ENCODE results near the gene SLCO2A1.

Gene SLCO2A1

DNA sequence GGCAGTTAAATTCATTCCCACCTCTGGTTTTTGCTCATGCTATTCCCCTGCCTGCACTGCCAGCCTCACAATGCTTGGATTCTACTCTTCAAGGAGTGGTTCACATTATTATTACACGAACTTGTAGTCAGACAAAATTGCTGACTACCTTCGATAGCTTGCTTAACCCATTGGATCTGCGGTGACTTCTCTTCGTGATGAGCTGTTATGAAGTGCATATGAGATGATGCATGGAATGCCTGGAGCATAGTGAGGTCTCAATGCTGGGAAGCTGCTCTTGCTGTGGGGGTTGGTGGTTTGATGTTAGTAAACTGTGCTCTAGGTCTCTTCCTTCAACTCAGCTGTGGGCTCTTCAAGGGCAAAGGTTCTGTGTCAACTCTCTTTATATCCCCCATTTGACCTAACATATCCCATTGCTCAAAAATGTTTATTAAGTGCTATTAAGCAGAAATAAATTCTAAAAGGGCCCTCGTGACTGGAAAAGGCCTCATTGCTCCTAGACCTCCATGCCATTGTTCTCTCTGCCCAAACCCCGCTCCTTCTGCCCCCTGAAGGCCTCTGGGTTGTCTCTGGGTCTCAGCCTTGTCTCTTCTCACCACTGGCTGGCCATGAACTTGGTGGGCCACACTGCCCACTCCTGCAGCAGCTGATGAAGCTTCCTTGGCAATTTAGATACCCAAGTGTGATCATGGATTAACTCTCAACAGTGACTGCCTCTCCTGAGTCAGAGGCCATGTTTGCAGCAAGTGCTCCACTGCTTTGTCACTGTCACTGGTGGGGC lies 4.5 kb upstream of the SLCO2A1 start:
- no peak for DNase-seq (ENCODE audit: low read depth in 2 of 2)

DNA sequence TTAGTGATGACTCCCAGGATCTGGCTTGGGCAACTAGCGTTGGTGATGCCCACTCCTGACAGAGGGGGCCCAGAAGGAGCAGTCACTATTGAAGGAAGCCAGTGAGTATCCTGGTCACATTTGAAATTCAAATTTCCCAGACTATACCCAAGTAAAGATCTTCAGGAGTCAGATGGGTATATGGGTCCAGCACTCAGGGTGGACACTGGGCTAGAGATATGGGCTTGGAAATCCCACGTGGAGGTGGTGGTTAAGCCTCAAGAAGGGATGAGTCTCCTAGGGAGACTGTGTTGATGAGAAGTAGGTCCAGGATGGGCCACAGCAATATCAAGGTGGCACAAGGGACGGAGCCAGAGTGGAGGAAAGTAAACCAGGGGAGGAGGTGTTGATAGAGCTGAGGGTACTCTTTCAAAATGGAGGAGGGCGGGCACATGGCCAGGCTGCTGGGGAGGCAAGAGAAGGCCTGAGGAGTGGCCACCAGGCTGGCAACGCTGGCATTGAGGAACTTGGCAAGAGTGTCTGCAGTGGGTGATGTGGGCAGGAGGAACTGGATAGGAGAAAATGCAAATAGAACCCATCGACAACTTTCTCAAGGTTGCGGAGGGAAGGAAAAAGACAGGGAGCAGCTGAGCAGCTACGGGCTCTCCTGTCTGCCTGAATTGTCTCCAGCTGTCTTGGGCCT lies 3.7 kb upstream of the SLCO2A1 start:
- no peak for DNase-seq (ENCODE audit: low read depth in 2 of 2)

- DNase-seq (ENCODE audit: low read depth in 2 of 2), result no peak
Measured at GRCh38 chr3:134031348-134031915, 1.7 kb upstream of the SLCO2A1 start.

DNA sequence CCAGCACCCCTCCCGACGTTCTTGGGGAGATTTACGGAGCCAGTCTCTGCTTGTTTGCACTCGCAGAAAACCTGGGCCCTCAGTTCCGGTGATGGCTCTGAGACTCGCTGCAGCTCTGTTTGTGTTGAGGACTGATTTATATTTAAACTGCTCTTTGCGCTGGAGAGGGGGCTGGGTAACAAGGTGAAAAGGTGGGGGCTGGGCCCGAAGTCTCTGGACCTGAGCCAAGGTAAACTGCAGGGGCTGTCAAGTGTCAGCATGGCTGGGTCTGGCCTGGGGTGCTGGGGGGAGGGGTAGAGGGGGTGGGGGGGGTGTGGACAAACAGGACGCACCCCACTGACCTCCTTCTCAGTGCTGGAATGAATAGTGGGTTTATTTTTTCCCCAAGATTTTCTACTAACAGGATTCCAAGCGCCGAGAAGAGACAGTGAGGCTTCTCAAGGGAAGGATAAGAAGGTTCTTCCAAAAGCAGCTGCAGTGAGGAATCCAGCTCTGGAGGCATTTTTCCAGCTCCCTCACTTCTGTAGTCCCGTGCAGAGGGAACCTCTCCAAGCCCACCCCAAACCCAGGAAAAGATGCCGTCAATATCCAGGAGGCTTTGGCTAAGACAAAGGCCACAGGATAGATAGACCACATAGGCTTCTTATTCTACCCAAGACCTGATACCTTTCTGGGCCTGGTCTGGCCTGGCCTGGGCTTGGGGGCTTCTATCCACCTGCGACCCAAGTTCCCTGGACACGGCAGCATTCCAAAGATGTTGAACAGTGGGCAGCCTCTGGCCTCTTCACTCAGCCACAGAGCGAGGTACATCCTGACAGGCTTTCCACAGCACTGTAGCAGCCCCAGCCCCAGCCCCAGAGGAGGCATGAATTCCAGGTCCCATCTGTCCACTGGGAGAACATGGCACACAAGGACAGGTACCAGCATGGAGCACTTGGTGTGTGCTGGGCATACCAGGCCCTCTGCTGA lies 938 bp upstream of the SLCO2A1 start:
- DNase-seq (ENCODE audit: low read depth in 2 of 2), result no peak

- DNase-seq (ENCODE audit: low read depth in 2 of 2), result no peak
Measured at GRCh38 chr3:134029256-134029733, 430 bp downstream of the SLCO2A1 start.

- no peak for DNase-seq (ENCODE audit: low read depth in 2 of 2)
Measured at GRCh38 chr3:134028486-134029255, 1.1 kb downstream of the SLCO2A1 start.

DNA sequence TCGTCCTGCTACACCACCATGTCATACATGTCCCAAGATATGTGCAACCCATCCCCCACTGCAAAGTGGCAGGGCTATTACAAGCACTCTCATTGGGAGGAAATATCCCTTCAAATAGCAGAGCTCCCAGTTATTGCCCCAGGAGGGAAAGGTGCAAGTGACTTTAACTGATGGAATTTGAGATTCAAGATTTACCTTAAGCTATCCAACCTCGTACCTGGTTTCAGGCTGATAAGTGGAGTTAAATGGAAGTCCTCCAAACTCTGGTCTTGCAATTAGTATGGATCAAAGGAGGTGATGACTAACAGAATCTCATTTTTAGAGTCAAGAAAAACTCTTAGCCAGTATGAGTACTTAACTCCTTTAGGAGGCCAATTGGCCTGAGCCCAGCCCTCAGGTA lies 2.1 kb downstream of the SLCO2A1 start:
- DNase-seq (ENCODE audit: low read depth in 2 of 2), result no peak

DNA sequence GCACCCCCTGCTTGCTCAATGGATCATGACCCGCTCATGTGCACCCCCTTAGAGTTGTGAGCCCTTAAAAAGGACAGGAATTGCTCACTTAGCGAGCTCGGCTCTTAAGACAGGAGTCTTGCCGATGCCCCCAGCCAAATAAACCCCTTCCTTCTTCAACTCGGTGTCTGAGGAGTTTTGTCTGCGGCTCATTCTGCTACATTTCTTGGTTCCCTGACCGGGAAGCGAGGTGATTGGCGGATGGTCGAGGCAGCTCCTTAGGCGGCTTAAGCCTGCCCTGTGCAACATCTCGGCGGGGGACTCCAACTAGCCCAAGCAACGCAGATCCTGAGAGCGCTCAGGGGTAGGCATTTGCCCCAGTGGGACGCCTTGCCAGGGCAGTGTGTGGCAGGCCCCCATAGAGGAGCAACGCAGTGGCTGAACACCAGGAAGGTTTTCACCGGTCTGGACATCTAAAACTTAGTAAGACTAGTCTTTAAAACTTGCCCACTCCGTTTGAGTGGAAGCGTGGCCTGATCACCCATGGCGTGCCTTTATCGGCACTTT lies 9.5 kb downstream of the SLCO2A1 start:
- DNase-seq (ENCODE audit: low read depth in 2 of 2), result no peak

DNA sequence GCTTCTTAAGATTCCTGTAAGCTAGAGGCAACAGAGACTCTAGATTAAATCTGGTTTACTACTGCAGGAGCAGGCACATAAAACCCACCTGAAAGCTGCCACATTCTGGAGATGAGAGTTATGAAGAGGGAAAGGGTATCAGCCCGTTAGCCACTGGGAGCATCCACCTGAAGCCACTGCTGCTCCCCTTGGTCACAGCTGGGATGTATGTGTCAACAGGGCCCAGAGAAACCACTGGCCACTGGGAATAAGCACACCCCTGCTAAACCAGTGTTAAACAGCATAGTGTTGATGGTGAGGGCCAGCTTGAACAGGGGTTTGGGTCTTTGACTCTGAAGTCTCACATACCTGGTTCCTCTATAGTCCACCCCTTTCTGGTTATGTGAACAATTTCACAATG lies 10.9 kb downstream of the SLCO2A1 start:
- no peak for DNase-seq (ENCODE audit: low read depth in 2 of 2)

DNA sequence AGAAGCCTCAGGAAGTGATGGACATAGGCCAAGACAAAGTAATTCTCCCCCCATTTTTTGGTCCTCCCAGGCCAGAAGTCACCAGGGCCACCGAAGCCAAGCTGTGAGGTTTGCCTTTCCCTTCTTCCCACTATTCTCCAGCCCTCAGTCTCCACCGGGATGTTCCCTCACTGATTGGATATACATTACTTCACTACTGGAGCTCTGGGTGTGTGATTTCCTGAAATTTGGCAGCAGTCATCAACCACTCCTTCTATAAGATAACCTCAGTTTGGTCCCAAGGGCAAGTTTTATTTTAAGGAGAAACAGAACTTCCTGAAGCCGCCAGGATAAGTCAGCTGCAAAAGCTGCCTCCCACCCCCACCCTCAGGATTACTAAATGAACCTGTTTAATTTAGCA lies 11.3 kb downstream of the SLCO2A1 start:
- no peak for DNase-seq (ENCODE audit: low read depth in 2 of 2)

- DNase-seq (ENCODE audit: low read depth in 2 of 2), result no peak
Measured at GRCh38 chr3:134017490-134017889, 12.2 kb downstream of the SLCO2A1 start.

DNA sequence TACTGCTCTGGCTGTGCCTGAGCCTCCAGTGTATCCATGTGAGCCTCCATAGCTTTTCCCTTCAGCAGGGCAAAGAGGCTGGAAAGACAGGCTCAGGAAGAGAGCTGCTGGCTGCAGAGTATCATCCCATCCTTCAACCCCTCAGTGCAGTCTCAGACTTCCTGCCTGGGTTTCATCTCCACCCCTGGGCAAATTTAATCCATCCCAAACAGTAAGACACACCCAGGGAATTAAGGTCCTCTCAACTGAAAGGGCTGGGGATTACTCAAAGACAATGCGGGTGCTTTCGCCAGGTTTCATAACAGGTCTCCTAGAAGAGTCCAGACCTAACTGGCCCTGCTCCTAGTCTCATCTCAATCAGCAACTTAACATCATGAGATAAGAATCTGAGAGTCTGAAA lies 15.5 kb downstream of the SLCO2A1 start:
- DNase-seq (ENCODE audit: low read depth in 2 of 2), result no peak

GRCh38 chr3:134013280-134013679 lies 16.4 kb downstream of the SLCO2A1 start:
- DNase-seq (ENCODE audit: low read depth in 2 of 2), result no peak

DNA sequence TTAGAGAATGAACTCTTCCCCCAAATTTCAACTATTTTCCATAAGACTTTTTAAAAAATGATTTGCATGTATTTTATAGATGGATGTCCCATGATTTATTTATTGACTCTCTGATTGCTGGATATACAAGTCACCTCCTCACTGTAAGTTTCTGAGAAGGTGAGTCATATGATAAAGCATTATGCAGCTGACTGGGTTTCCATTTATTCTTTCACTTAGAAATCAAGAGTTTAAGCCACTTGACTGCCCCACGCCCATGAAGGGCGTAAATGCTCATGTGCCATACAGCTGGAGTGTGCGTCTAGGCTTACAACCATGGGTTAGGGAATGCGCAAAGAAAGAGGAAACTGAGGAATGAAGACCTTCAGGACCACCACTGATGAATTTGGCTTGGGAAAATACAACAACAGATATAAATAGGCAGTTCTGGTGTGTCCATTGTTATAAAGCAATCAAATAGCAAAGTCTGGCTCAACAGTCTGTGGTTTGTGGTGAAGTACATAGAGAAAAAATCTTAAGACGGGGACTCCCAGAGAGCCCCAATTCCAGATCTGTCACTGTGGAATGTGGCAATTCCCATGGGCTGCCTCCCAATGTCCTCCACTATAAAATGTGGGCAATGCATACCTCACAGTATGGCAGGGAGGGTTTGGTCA lies 20.3 kb downstream of the SLCO2A1 start:
- DNase-seq (ENCODE audit: low read depth in 2 of 2), result no peak

- no peak for DNase-seq (ENCODE audit: low read depth in 2 of 2)
Measured at GRCh38 chr3:134008630-134009156, 21.0 kb downstream of the SLCO2A1 start.

DNA sequence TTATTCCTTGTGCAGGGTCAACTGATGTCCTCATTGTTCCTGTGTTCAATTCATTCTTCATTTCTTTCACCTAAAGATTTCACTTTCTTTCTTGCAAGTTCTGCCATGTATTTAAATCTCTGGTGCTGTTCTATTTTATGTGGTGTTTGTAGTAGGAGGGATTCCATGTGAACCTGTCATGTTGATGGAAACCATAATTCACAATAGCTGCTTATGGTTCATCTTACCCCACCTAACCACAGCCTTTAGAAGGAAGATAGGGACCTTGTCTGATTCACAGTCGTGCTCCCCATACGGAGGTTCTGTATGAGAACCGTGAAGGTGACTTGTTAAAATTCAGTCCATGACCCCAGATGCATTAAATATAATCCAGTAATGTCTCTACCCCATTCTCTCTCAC lies 21.9 kb downstream of the SLCO2A1 start:
- DNase-seq (ENCODE audit: low read depth in 2 of 2), result no peak

DNA sequence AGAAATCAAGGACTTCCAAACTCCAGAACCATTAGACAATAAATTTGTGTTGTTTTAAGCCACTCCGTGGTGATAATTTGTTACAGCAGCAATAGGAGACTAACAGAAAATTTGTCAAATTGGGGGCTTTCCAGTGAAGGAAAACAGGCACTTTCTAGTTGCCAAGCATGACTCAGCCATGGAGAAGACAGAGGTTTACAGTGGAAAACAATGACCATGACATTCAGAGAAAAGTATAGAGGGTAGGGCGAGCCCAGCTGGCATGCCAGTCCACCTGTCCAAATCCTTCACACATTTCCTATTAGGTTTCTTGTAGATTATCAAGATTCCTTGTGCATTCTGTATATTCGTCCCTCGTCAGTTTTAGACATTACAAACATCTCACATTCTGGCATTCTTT lies 24.9 kb downstream of the SLCO2A1 start:
- DNase-seq (ENCODE audit: low read depth in 2 of 2), result no peak

GRCh38 chr3:134003066-134003465 lies 26.7 kb downstream of the SLCO2A1 start:
- no peak for DNase-seq (ENCODE audit: low read depth in 2 of 2)

DNA sequence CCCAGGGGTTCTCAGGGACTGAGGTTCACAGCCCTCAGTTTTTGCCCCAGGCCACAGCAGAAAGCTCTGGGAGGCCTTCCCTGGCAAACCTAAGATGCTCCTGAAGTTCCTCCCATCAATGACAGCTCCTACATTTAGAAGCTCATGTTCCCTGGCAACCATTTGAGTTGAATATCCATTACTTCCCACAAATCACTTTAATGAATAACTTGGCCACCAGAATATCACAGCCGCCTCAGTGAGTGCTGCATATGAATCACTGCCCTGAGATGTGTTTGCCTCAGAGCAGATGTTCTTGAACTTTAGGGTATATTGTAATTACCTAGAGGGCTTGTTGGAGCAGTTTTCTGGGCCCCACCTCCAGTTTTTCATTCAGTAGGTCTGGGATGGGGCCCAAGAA lies 27.4 kb downstream of the SLCO2A1 start:
- no peak for DNase-seq (ENCODE audit: low read depth in 2 of 2)

DNA sequence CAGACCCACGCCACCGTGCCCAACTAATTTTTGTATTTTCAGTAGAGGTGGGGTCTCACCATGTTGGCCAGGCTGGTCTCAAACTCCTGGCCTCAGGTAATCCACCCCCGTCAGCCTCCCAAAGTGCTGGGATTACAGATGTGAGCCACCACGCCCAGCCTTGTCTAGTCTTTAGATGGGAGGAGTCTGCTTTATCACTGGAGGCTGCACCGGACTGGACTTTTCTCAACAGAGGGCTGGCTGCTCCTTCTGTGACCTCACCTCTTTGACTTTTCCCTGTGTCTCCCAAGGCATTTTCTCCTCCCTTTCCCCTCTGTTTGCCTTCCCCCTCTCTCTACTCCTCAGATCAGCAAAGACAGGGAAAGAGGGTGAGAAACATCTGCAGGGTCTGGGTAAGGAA lies 28.5 kb downstream of the SLCO2A1 start:
- no peak for DNase-seq (ENCODE audit: low read depth in 2 of 2)

Data from stimulated activated CD8-positive, alpha-beta memory T cell treated with anti-CD3 and anti-CD28 coated beads, Interleukin-2, amount 100 ng/mL, for 1 hour (primary cell).